ENCODE data around the gene COQ10A.
A peak's percentile ranks its signal among the peaks of the same experiment; 100 is the strongest.
"Not testable (repeated sequence)": the region's sequence is repeated elsewhere in the genome, so short reads cannot be mapped to it uniquely, and the experiment has no call there.

Gene COQ10A

GRCh38 chr12:56282030-56282429 is 15.3 kb downstream of the COQ10A start:
- DNase-seq: no peak

- DNase-seq: no peak
Measured at GRCh38 chr12:56282579-56282978, 15.8 kb downstream of the COQ10A start.

GRCh38 chr12:56284263-56284662 is 17.5 kb downstream of the COQ10A start:
- not testable (repeated sequence) for DNase-seq

- DNase-seq: no peak
Measured at GRCh38 chr12:56286044-56286830, 19.5 kb downstream of the COQ10A start.

- no peak for DNase-seq
Measured at GRCh38 chr12:56288705-56289387, 22.1 kb downstream of the COQ10A start.

- DNase-seq: no peak
Measured at GRCh38 chr12:56293795-56294194, 27.1 kb downstream of the COQ10A start.

- DNase-seq: no peak
Measured at GRCh38 chr12:56296295-56296694, 29.6 kb downstream of the COQ10A start.

- no peak for DNase-seq
Measured at GRCh38 chr12:56297400-56297799, 30.7 kb downstream of the COQ10A start.

- DNase-seq: no peak
Measured at GRCh38 chr12:56298828-56299227, 32.1 kb downstream of the COQ10A start.

- no peak for DNase-seq
Measured at GRCh38 chr12:56299308-56299852, 32.6 kb downstream of the COQ10A start.

GRCh38 chr12:56299853-56300643 is 33.3 kb downstream of the COQ10A start, which contains the start of gene CS:
Gene CS, minus strand, starts transcription at chr12:56300330. Its CDS starts 129 bp downstream, at chr12:56300201.
- peak; percentile 98 for DNase-seq

- DNase-seq: no peak
Measured at GRCh38 chr12:56300644-56301464, 34.1 kb downstream of the COQ10A start.

- DNase-seq: no peak
Measured at GRCh38 chr12:56304276-56304675, 37.5 kb downstream of the COQ10A start.

GRCh38 chr12:56304872-56305590 is 38.3 kb downstream of the COQ10A start:
- DNase-seq: no peak

- DNase-seq: no peak
Measured at GRCh38 chr12:56307221-56307965, 40.7 kb downstream of the COQ10A start.

GRCh38 chr12:56308714-56309113 is 42.0 kb downstream of the COQ10A start:
- DNase-seq: no peak

- DNase-seq: no peak
Measured at GRCh38 chr12:56311003-56311402, 44.3 kb downstream of the COQ10A start.

GRCh38 chr12:56315249-56315621 is 48.5 kb downstream of the COQ10A start:
- DNase-seq: no peak

GRCh38 chr12:56315622-56316473 is 49.1 kb downstream of the COQ10A start, which contains the start of gene CNPY2:
Gene CNPY2, minus strand, starts transcription at chr12:56315988. Its CDS starts 771 bp downstream, at chr12:56315217.
- DNase-seq: peak; percentile 91

GRCh38 chr12:56317675-56318074 is 50.9 kb downstream of the COQ10A start:
- DNase-seq: no peak

Measured in T-helper 9 cell (primary cell).